ENCODE measurements around the gene FMO2.

Gene FMO2

GRCh38 chr1:171257607-171258076 lies 72.5 kb downstream of the FMO2 start:
- no peak for DNase-seq (ENCODE audit: low spot score)

GRCh38 chr1:171258429-171258828 lies 73.3 kb downstream of the FMO2 start:
- DNase-seq (ENCODE audit: low spot score) = no peak

GRCh38 chr1:171258943-171259342 lies 73.8 kb downstream of the FMO2 start:
- no peak for DNase-seq (ENCODE audit: low spot score)
